NK-92 (cell line): Measurements from ENCODE around the gene PTDSS2.

Experiments
- DNase-seq: peaks from one replicate; lab custom pipeline; 2025; ENCODE audit not compliant: unreplicated experiment; lab: John Stamatoyannopoulos, UW

PTDSS2 gene

GRCh38 chr11:445765-446588 lies 4.1 kb upstream of the PTDSS2 start:
- DNase-seq = no peak

DNA sequence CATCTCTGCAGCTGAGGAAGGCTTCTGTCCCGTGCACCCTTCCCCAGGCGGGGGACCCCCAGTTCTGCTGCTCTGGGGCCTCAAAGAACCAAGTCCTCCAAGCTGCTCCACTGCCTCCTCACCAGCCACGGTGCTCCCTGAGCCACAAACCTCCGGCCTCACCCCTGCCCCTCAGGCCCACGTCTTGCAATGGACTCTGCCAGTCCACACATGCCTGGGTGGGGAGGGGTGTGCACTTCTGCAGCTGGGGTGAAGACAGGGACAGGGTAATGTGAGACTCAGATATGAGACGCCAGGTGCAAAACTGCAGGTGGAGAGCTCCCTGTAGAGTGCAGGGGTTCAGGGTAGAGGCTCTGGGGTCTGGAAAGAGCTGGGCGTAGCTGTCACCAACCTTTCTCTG lies 3.2 kb upstream of the PTDSS2 start:
- DNase-seq = no peak

DNA sequence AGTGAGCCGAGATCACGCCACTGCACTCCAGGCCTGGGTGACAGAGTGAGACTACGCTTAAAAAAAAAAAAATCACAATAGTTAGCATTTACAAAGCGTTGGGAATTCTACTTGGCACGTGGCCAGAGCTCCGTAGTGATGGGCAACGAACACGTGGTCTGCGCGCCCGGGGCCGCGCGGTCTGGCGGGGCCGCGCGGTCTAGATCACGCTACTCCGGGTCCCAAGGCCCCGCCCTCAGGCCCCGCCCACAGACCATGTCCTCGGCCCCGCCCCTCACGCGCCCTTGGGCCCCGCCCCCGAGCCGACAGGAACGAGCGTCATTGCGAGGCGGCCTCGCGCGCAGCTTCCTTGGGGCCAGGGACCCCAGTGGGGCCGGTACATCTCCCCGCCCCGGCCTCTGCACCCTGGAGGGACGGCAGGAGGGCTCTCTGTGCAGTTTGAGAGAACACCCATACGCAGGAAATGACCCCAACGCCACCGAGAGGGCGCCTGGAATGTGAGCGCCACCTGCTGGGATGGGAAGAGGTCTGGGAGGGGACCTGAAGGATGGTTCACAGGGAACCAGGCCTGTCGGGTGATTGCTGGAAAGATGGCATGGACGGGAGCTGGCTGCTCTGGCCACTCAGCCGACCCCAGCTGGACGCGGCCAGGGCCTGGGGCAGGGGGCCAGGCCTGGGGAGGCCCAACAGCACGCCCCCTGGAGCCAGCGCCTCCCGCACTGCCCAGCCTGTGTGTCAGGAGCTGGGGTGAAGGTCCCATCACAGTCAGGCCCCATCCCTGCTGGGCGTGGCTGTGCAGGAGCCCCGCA lies 2.0 kb upstream of the PTDSS2 start:
- DNase-seq = peak; percentile 61

DNA sequence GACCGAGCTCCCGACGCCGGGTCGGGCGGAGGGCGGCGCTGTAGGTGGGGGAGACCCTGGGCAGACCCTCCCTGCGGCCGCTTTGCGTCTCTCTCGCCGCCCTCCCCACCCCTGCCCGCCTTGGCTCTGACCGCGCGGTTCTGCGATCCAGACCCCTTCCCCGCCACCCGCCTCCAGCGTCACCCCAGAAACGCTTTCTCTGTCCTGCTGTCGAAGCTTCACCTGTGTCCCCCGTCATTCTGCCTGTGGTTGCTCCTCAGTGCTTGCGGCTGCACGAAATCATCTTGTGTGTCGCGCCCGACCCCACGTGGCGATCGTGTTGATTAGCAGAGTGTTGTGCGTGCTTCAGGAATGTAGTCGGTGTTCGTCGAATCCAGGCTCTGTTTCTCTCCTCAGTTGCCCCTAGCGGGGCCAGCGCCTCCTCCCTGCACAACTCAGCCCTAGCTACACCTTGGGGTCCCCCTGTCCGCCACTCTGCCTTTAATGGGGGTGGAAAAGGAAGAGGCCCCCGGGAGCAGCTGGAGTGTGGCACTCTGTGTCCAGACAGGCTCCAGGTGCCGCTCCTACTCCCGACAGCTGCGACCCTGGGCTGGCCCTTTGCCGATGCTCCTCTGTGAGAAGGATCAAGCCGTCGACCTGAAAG lies 851 bp downstream of the PTDSS2 start:
- no peak for DNase-seq

- DNase-seq = no peak
Measured at GRCh38 chr11:451738-452137, 1.7 kb downstream of the PTDSS2 start.

- no peak for DNase-seq
Measured at GRCh38 chr11:452203-452744, 2.2 kb downstream of the PTDSS2 start.

GRCh38 chr11:452916-453527 lies 2.9 kb downstream of the PTDSS2 start:
- DNase-seq = no peak

GRCh38 chr11:453564-453963 lies 3.5 kb downstream of the PTDSS2 start:
- no peak for DNase-seq

- no peak for DNase-seq
Measured at GRCh38 chr11:454043-454442, 4.0 kb downstream of the PTDSS2 start.

- DNase-seq = no peak
Measured at GRCh38 chr11:454801-455565, 4.9 kb downstream of the PTDSS2 start.

GRCh38 chr11:455566-456147 lies 5.6 kb downstream of the PTDSS2 start:
- DNase-seq = no peak

DNA sequence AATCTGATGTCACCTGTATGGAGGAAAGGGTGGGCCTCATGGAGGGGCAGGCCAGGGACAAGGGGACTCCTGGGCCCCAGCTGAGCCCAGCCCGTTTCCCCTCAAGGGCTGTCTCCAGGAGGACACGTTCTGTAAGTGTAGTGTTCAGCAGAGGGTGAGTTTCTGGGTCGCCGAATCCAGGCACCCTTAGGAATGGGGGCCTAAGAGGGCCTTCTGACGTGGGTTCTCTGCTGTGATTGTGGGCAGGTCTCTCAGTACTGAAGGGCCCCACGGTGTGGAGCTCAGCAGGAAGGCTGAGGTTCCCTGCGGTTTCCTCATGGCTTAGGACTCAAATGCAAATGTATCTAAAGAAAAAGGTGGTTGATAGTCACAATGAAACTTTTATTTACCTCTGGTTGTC lies 6.5 kb downstream of the PTDSS2 start:
- DNase-seq = no peak

DNA sequence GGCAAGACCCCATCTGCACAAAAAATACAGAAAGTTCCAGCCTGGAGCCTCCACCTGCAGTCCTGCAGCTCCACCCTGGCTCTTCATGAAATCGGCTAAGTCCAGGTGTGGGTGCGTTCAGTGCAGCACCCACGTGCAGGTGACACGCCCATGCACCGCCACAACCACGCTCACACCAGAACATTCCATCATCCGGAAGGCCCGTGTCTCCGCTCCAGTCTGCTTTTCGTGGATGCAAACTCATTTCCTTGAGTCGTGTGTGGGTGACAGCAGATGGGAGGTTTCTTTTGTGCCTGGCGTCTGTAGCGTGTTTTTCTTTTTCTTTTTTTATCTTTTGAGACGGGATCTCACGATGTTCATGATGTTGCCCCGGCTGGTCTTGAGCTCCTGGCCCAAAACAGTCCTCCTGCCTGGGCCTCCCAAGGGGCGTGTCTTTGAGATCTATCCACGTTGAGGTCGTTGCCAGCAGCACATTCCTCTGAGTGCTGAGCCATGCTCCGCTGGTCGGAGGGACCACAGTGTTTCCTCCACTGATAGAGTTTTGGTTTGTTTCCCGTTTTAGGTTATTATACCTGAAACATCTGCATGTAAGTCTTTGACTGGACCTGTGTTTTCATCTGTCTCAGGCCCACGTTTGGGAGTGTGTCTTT lies 7.2 kb downstream of the PTDSS2 start:
- no peak for DNase-seq

- no peak for DNase-seq
Measured at GRCh38 chr11:459511-460220, 9.6 kb downstream of the PTDSS2 start.

DNA sequence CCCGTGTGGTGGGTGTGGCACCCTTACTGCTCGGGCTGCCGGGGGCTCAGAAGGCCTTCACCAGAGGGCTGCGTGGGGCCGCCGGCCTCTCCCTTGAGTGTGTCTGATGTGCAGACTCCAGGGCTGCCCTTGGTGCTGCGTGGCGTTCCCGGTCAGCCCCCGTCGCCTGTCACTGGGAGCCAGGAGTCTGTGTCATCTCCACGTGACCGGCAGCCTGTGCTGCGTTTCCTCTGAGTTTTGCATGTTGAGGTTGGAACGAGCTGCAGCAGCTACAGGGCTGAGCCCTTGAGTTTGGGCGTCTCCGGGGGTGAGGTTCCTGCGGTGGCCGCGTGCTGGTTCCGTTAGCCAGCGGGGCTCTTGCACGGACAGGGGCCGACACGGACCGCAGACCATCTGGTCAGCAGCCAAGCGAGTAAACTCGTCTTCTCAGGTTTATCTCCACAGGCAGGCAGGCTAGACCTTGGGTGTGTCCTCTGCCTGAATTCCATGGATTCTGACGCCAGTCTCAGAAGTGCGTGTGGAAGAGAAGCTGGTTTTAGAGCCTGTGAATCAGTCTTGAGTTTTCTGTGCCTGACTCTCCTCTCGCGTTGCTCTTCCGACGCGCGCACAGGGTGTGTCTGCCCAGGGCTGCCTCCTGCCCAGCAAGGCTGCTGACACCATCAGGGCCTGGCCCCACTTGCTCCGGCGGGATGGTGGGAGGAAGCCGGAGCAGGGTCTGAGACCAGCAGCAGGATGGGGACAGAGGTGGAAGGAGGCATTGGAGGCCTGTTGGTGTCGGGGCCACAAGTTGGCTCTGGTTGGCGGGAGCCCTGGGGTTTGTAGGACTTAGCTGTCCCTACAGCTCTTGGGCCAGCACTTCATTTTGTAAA lies 10.5 kb downstream of the PTDSS2 start:
- DNase-seq = no peak

DNA sequence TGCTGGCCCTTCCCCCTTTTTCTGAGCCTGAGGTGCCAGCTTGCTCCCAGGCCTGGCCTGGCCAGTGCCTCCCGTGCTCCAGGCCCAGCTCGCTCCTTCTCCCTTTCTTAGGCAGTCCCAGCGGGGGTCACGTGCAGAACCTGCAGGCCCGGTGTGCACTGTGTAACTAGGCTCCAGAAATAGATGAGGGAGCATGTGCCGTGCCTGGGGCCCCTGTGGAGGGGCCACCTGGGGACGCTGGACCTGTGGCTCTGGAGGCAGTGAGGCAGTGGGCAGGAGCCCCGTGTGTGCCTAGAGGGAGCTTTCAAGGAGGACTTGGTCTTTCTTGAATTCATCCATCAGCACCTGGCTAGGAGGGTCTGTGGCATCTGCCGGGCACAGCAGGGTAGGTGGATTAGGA lies 11.5 kb downstream of the PTDSS2 start:
- no peak for DNase-seq

DNA sequence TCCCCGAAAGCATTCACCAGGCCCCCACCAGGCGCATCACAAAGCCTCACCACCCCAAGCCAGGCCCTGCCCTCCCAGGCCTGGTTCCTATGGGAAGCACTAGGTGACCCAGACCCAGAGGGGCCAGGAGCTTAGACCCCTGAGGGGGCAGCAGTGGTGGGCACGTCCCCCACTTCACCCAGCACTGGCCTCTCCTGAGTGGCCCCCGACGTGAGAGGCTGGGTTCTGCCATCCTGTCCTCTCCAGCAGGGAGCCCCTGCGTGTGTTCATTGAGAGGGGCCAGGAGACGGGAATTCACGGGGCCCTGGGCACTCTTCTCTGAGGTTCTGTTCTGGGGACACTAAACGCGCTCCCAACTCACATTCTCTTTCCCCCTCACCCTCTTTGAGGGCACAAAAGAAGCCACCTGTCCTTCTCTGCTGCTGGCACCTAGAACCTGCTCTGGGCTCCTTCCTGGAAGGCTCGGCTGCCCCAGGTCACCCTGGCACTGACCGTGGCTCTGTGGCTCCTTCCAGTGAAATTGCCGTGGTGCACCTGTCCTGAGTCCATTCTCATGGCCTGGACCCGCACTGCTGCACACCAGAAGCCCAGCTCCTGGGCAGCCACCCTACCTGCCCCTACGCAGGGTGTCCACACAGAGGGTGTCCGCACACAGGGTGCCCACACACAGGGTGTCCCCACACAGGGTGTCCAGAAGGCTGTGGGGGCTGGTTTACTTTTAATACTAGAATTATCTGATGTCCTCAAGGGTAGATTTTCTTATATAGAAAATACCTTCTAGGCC lies 12.2 kb downstream of the PTDSS2 start:
- DNase-seq = no peak
